GM13976 (cell line): Measurements from ENCODE around the gene GPR12.
"Not testable (repeated sequence)": the region's sequence is repeated elsewhere in the genome, so short reads cannot be mapped to it uniquely, and the experiment has no call there.

ENCODE experiments used
- DNase-seq: peaks from one replicate; pipeline ENCODE4 v3.0.0; 2012; ENCODE audit warnings: low spot score
- in situ Hi-C: fragments of 300-500 bp; cut with MboI; formaldehyde crosslinking; loops from one replicate; pipeline ENCODE4 v1.12.0; 2022; ENCODE audit warnings: low sequenced_read_pairs, mixed read lengths, inconsistent platforms; ENCODE audit not compliant: unreplicated experiment
- TF ChIP-seq, protein P1 (sequence below): IDR thresholded peaks from 2 replicates; pipeline ENCODE4 v1.5.1; 2012; ENCODE audit warnings: borderline replicate concordance, mild to moderate bottlenecking; ENCODE audit not compliant: insufficient read depth; ENCODE audit errors: extremely low read depth, missing control alignments, control extremely low read depth

GPR12 gene

DNA sequence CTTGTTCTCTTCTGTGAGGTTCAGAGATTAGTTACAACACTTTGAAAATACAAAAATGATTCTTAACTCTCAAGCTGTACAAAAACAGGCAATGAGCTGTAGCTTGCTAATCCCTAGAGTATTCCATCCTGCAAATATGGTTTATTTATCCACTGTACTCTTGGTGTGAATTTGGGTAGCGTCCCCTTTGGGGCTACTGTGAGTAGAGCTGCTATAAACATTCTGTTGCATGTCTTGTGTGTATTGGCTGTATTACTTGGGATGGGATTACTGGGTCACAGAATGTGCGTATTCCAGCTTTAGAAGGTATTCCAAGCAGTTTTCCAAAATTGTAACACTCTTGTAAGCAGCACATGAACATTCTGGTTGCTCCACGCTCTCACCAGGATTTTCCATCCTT, 33.5 kb downstream of the GPR12 start:
- TF ChIP-seq, protein P1, sequence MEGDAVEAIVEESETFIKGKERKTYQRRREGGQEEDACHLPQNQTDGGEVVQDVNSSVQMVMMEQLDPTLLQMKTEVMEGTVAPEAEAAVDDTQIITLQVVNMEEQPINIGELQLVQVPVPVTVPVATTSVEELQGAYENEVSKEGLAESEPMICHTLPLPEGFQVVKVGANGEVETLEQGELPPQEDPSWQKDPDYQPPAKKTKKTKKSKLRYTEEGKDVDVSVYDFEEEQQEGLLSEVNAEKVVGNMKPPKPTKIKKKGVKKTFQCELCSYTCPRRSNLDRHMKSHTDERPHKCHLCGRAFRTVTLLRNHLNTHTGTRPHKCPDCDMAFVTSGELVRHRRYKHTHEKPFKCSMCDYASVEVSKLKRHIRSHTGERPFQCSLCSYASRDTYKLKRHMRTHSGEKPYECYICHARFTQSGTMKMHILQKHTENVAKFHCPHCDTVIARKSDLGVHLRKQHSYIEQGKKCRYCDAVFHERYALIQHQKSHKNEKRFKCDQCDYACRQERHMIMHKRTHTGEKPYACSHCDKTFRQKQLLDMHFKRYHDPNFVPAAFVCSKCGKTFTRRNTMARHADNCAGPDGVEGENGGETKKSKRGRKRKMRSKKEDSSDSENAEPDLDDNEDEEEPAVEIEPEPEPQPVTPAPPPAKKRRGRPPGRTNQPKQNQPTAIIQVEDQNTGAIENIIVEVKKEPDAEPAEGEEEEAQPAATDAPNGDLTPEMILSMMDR, result no peak
- DNase-seq, result no peak
- in situ Hi-C loops, result no loop called here

DNA sequence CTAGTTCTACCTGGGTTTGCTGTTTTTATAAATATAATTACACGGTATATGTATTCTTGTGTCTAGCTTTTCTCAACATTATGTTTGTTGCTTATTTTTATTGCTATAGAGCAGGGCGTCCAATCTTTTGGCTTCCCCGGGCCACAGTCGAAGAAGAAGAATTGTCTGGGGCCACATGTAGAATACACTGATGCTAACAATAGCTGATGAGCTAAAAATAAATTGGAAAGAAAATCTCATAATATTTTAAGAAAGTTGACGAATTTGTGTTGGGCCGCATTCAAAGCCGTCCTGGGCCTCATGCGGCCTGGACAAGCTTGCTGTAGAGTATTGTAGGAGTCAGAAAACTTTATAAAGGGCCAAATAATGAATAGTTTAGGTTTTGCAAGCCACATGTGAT, 33.9 kb downstream of the GPR12 start:
- TF ChIP-seq, protein P1, result no peak
- no peak for DNase-seq
- in situ Hi-C loops, result no loop called here

DNA sequence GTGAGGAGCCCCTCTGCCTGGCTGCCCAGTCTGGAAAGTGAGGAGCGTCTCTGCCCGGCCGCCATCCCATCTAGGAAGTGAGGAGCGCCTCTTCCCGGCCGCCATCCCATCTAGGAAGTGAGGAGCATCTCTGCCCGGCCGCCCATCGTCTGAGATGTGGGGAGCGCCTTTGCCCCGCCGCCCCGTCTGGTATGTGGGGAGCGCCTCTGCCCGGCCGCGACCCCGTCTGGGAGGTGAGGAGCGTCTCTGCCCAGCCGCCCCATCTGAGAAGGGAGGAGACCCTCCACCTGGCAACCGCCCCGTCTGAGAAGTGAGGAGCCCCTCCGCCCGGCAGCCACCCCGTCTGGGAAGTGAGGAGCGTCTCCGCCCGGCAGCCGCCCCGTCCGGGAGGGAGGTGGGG, 37.0 kb downstream of the GPR12 start:
- in situ Hi-C loops, result not testable (repeated sequence)

DNA sequence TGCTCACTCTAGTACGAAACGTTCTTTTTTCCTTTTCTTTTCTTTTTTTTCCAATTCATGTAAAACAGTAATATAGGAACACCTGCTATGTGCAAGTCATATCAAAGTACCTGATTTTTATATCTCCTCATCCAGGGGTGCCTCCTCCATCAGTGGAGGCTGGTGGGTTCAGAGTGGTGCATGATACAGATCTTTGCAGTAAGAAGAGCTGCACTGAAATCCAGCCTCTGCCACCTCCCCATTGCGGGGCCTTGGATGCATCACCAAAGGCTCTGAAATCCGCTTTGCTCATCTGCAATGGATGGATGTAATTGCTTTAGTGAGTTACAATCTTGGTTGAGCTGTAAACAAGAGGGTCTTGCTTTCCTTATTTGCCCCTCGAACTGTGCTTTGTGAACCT, 38.3 kb downstream of the GPR12 start:
- TF ChIP-seq, protein P1, result no peak
- no peak for DNase-seq
- in situ Hi-C loops, result no loop called here

More for the DNA sequence above, 37.0 kb downstream of the GPR12 start:
- DNase-seq, result not testable (repeated sequence)

DNA sequence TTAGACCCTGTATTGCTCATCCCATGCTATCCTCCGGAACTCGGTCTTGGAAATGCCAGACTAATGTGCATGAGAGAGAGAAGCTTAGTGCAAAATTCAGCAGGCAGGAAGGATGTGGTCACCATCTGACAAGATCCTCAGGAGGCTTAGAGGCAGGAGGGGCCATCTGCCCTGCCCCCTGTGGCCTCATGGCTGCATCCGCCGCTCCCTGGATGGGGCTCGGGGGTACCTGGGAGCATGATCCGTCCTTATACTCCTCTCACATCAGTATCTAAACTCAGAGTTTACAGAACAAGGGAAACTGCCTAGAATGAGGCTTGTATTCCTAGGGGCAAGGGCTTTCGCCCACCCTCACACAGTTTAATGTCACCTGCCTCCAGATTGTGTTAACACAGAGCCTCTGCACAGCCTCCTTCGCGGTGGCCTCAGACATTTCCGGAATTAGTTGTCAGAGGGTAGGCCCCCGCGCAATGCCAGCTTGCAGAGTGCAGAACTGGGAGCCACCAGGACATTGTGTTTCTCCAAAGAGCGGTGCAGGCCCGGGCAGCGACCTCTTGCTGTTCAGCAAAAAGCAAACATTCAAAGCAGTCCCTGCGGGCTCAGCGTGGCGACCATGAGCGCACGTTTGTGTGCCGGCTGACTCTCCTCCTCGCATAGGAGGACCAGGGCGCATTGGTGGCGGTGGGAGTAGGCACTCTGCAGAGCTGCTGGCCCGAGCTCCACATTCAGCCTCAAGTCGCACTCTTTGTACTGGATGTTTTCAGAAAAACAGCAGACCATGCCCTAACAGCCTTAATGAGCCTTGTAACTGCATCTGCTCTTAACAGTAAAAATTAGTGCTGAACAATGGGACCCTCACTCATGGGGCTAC, 39.1 kb downstream of the GPR12 start:
- no peak for DNase-seq
- in situ Hi-C loops, result no loop called here
- TF ChIP-seq, protein P1, result no peak

DNA sequence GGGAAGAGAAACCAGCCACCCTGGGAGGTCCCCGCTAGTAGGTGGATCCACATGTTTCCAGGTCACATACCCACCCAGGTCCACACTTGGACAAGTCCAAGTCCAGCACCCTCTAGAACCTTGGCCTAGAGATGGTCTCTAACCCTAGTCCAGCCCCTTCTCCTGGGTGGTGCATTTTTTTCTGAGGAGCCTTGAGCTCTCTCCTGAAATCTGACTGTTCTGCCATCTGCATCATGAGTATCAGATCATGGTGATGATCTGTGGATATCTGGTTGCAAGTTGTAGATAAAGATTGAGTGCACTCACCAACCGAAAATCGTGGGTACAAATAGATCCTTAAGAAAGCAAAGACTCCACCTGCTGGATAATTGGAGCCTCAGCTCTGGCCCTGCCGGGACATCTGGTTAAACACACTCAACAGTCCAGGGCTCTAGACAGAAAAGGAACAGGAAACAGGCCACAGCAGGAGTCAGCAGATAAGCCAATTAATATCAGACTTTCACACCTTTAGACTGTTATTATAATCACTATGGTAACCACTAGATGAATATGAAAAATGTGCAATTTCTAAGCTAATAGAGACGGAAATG, 41.1 kb downstream of the GPR12 start:
- DNase-seq, result no peak
- TF ChIP-seq, protein P1, result no peak
- in situ Hi-C loops, result no loop called here

DNA sequence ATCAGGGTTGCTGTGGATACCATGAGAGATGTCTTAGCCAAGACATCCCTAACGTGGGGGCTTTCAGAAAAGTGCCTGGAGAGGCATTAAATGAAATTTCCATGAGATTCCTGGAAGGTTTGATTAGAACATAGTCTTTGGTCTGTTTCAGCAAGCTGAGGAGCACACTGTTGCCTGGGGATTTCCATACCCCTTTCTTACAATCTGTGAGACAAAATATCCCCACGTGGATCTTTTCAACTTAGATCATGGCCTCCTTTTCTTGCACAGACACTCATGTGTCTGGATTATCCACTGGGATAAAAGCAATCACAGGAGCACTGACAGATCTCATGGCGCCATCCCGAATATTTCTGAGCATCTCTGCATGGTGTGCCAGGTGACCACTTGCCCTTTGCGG, 41.7 kb downstream of the GPR12 start:
- in situ Hi-C loops, result no loop called here
- DNase-seq, result no peak
- TF ChIP-seq, protein P1, result no peak
